Measurements from ENCODE around the gene TPM4. TPM values are rescaled to one million over a fixed set of nuclear protein-coding genes. Genes with fewer than 3 reads are reported as not detected.

Gene TPM4
- polyA plus RNA-seq, 1 donor from 2014 or later, result 119 TPM

- H3K27ac ChIP-seq (ENCODE audit: low read length), result no peak overlapping the region
- H3K9ac ChIP-seq (ENCODE audit: low read length), result no peak overlapping the region
- H4K20me1 ChIP-seq (ENCODE audit: insufficient read depth), result no peaks in the 10 kb centered on the region
- no peaks in the 10 kb centered on the region for H3K9me3 ChIP-seq (ENCODE audit: low read length)
- no peak overlapping the region for H3K4me2 ChIP-seq (ENCODE audit: low read length)
- H3K27me3 ChIP-seq (ENCODE audit: insufficient read depth, low read depth, low read length), result peaks cover 3% of the 10 kb centered on the region
- H3K79me2 ChIP-seq (replicated peaks; ENCODE audit: insufficient read depth, low read length), result no peaks in the 10 kb centered on the region
- H2AFZ ChIP-seq (ENCODE audit: low read depth, low read length), result no peak overlapping the region
- no peak overlapping the region for H3K4me3 ChIP-seq (ENCODE audit: low read length)
- no peaks in the 10 kb centered on the region for H3K36me3 ChIP-seq (ENCODE audit: insufficient read depth, low read length)
- no peaks in the 10 kb centered on the region for H3F3A ChIP-seq (ENCODE audit: insufficient read depth, low read length, poor library complexity, severe bottlenecking)
- H3K9me2 ChIP-seq (ENCODE audit: insufficient read depth, low read length), result no peaks in the 10 kb centered on the region
- TF ChIP-seq EZH2 (IDR thresholded peaks at IDR 0.05; ENCODE audit: borderline replicate concordance, insufficient read depth, low read length, poor library complexity, severe bottlenecking) (no peak), TAF1 (IDR thresholded peaks at IDR 0.05; ENCODE audit: low read depth) (no peak), MXI1 (conservative IDR thresholded peaks at IDR 0.05; ENCODE audit: poor library complexity, severe bottlenecking) (no peak)
- TF ChIP-seq, protein P1, sequence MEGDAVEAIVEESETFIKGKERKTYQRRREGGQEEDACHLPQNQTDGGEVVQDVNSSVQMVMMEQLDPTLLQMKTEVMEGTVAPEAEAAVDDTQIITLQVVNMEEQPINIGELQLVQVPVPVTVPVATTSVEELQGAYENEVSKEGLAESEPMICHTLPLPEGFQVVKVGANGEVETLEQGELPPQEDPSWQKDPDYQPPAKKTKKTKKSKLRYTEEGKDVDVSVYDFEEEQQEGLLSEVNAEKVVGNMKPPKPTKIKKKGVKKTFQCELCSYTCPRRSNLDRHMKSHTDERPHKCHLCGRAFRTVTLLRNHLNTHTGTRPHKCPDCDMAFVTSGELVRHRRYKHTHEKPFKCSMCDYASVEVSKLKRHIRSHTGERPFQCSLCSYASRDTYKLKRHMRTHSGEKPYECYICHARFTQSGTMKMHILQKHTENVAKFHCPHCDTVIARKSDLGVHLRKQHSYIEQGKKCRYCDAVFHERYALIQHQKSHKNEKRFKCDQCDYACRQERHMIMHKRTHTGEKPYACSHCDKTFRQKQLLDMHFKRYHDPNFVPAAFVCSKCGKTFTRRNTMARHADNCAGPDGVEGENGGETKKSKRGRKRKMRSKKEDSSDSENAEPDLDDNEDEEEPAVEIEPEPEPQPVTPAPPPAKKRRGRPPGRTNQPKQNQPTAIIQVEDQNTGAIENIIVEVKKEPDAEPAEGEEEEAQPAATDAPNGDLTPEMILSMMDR (IDR thresholded peaks at IDR 0.05; ENCODE audit: poor library complexity, severe bottlenecking), result no peak
These were observed 24.9 kb upstream of the TPM4 start for GRCh38 chr19:16051254-16052025.

- Histone ChIP-seq H3K9ac (ENCODE audit: low read length) (no peak overlapping the region), H3K36me3 (ENCODE audit: insufficient read depth, low read length) (no peaks in the 10 kb centered on the region), H3K27ac (ENCODE audit: low read length) (no peak overlapping the region), H3K79me2 (replicated peaks; ENCODE audit: insufficient read depth, low read length) (no peaks in the 10 kb centered on the region), H2AFZ (ENCODE audit: low read depth, low read length) (no peak overlapping the region), H3K9me2 (ENCODE audit: insufficient read depth, low read length) (no peaks in the 10 kb centered on the region), H3F3A (ENCODE audit: insufficient read depth, low read length, poor library complexity, severe bottlenecking) (no peaks in the 10 kb centered on the region), H3K4me2 (ENCODE audit: low read length) (no peak overlapping the region), H3K4me3 (ENCODE audit: low read length) (no peak overlapping the region), H3K9me3 (ENCODE audit: low read length) (no peaks in the 10 kb centered on the region), H4K20me1 (ENCODE audit: insufficient read depth) (no peaks in the 10 kb centered on the region), H3K27me3 (ENCODE audit: insufficient read depth, low read depth, low read length) (peaks cover 3% of the 10 kb centered on the region)
- no peak for TF ChIP-seq EP300 (conservative IDR thresholded peaks at IDR 0.05; ENCODE audit: poor library complexity, severe bottlenecking)
- TF ChIP-seq MXI1 (conservative IDR thresholded peaks at IDR 0.05; ENCODE audit: poor library complexity, severe bottlenecking), result no peak
- no peak for TF ChIP-seq TAF1 (IDR thresholded peaks at IDR 0.05; ENCODE audit: low read depth)
- no peak for TF ChIP-seq SMC3 (conservative IDR thresholded peaks at IDR 0.05; ENCODE audit: poor library complexity)
- no peak for TF ChIP-seq RAD21 (conservative IDR thresholded peaks at IDR 0.05)
- TF ChIP-seq, protein P2, sequence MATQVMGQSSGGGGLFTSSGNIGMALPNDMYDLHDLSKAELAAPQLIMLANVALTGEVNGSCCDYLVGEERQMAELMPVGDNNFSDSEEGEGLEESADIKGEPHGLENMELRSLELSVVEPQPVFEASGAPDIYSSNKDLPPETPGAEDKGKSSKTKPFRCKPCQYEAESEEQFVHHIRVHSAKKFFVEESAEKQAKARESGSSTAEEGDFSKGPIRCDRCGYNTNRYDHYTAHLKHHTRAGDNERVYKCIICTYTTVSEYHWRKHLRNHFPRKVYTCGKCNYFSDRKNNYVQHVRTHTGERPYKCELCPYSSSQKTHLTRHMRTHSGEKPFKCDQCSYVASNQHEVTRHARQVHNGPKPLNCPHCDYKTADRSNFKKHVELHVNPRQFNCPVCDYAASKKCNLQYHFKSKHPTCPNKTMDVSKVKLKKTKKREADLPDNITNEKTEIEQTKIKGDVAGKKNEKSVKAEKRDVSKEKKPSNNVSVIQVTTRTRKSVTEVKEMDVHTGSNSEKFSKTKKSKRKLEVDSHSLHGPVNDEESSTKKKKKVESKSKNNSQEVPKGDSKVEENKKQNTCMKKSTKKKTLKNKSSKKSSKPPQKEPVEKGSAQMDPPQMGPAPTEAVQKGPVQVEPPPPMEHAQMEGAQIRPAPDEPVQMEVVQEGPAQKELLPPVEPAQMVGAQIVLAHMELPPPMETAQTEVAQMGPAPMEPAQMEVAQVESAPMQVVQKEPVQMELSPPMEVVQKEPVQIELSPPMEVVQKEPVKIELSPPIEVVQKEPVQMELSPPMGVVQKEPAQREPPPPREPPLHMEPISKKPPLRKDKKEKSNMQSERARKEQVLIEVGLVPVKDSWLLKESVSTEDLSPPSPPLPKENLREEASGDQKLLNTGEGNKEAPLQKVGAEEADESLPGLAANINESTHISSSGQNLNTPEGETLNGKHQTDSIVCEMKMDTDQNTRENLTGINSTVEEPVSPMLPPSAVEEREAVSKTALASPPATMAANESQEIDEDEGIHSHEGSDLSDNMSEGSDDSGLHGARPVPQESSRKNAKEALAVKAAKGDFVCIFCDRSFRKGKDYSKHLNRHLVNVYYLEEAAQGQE (IDR thresholded peaks at IDR 0.05; ENCODE audit: borderline replicate concordance), result no peak
- TF ChIP-seq POLR2AphosphoS5 (IDR thresholded peaks at IDR 0.05), result no peak
- no peak for TF ChIP-seq EZH2 (IDR thresholded peaks at IDR 0.05; ENCODE audit: borderline replicate concordance, insufficient read depth, low read length, poor library complexity, severe bottlenecking)
- TF ChIP-seq, protein P1 (IDR thresholded peaks at IDR 0.05; ENCODE audit: poor library complexity, severe bottlenecking), result no peak
These were observed 23.9 kb upstream of the TPM4 start for GRCh38 chr19:16052353-16052752.
